HL-60 (cell line): ENCODE measurements around the gene NPW.

Experiments used
- DNase-seq, 2 experiments: peaks; one replicate each; pipeline ENCODE4 v3.0.0-alpha.2; 2010 to 2020; ENCODE audit warnings: low read depth in 1 of 2, low spot score in 1 of 2
- H3K27ac ChIP-seq: fragments of 250-450 bp; sonication (Bioruptor Pico); replicated peaks from 2 replicates; pipeline ENCODE4 v1.5.1; 2020; ENCODE audit warnings: mild to moderate bottlenecking, moderate library complexity
- H3K27me3 ChIP-seq: fragments of 250-450 bp; sonication (Bioruptor Pico); 2 replicates; pipeline ENCODE4 v1.5.1; 2021; ENCODE audit warnings: mild to moderate bottlenecking, moderate library complexity; ENCODE audit not compliant: insufficient read depth, poor library complexity, severe bottlenecking
- H3K4me3 ChIP-seq: replicated peaks from 2 replicates; pipeline ENCODE4 v1.5.1; 2011; ENCODE audit warnings: mild to moderate bottlenecking, control low read depth, low read length; ENCODE audit not compliant: insufficient read depth
- CTCF ChIP-seq: IDR thresholded peaks from one replicate; pipeline ENCODE4 v1.5.1; 2011; ENCODE audit warnings: low read length, control low read depth, inconsistent platforms; ENCODE audit not compliant: insufficient read depth
- GABPA ChIP-seq: IDR thresholded peaks from 2 replicates; pipeline ENCODE4 v1.6.1; 2012; ENCODE audit warnings: low read depth
- POLR2AphosphoS5 ChIP-seq: IDR thresholded peaks from 2 replicates; pipeline ENCODE4 v1.6.1; 2012; ENCODE audit warnings: low read depth
- REST ChIP-seq: IDR thresholded peaks from 2 replicates; pipeline ENCODE4 v1.6.1; 2012; ENCODE audit warnings: low read depth; ENCODE audit not compliant: insufficient replicate concordance
- SPI1 ChIP-seq: IDR thresholded peaks from 2 replicates; pipeline ENCODE4 v1.6.1; 2012; ENCODE audit warnings: low read depth, mild to moderate bottlenecking, borderline replicate concordance

Gene NPW

GRCh38 chr16:2007081-2007836 lies 12.3 kb upstream of the NPW start:
- peak overlapping the region; percentile 63 for H3K4me3 ChIP-seq
- no peaks in the 10 kb centered on the region for H3K27me3 ChIP-seq
- TF ChIP-seq SPI1 (no peak), GABPA (no peak), CTCF (no peak), POLR2AphosphoS5 (no peak), REST (no peak)
- DNase-seq, result no peak
- H3K27ac ChIP-seq, result peak overlapping the region; percentile 64

GRCh38 chr16:2008009-2008526 lies 11.5 kb upstream of the NPW start:
- peak overlapping the region; percentile 63 for H3K4me3 ChIP-seq
- no peaks in the 10 kb centered on the region for H3K27me3 ChIP-seq
- TF ChIP-seq POLR2AphosphoS5, result peak; percentile 72
- no peak for TF ChIP-seq REST
- TF ChIP-seq GABPA, result no peak
- no peak for TF ChIP-seq SPI1
- TF ChIP-seq CTCF, result no peak
- peak overlapping the region; percentile 64 for H3K27ac ChIP-seq
- peak; percentile 82 to 98 for DNase-seq

GRCh38 chr16:2008631-2009163 lies 10.9 kb upstream of the NPW start:
- TF ChIP-seq GABPA (0 out of 2 replicates have a peak, but pooled peaks have one; percentile 5), SPI1 (no peak), REST (peak; percentile 23)
- Histone ChIP-seq H3K27ac (peak overlapping the region; percentile 64), H3K27me3 (no peaks in the 10 kb centered on the region), H3K4me3 (peak overlapping the region; percentile 63)
- peak in 1 of 2 experiments; percentile 65 for DNase-seq
